A673 (cell line): ENCODE results near the gene GPR141. TPM values are rescaled to one million over a fixed set of nuclear protein-coding genes. Genes with fewer than 3 reads are reported as not detected.

Experiments used
- BruUV-seq: library from RNA; stranded (reverse); fragments of 400-500 nt; replicated peaks from 2 replicates; lab custom pipeline; 2021; lab: Mats Ljungman, UMichigan
- CTCF ChIA-PET: fragments of 300-600 bp; sonication (Branson Sonifier 250); formaldehyde crosslinking; loops from one replicate; lab custom pipeline; 2022; ENCODE audit warnings: antibody characterized with exemption; lab: Charles Lee
- POLR2A ChIA-PET: fragments of 300-600 bp; sonication (Branson Sonifier 250); formaldehyde crosslinking; loops from one replicate; lab custom pipeline; 2022; ENCODE audit warnings: antibody characterized with exemption; ENCODE audit not compliant: low non-redundant PET; lab: Charles Lee
- DNase-seq: peaks from one replicate; pipeline ENCODE4 v3.0.0-alpha.2; 2015; ENCODE audit warnings: low spot score
- H3K27ac ChIP-seq: fragments of 200-600 bp; sonication (generic); 2 replicates; pipeline ENCODE4 v1.5.1; 2016; ENCODE audit warnings: mixed run types, low read depth, mild to moderate bottlenecking, mixed read lengths, antibody characterized with exemption, low read length; ENCODE audit not compliant: poor library complexity, severe bottlenecking
- H3K27me3 ChIP-seq: fragments of 200-600 bp; sonication (generic); replicated peaks from 2 replicates; pipeline ENCODE4 v1.6.1; 2017; ENCODE audit warnings: mixed run types, low read depth, mild to moderate bottlenecking, mixed read lengths, antibody characterized with exemption, low read length; ENCODE audit not compliant: insufficient read depth, poor library complexity
- H3K36me3 ChIP-seq: fragments of 200-600 bp; sonication (generic); 2 replicates; pipeline ENCODE4 v1.6.1; 2016; ENCODE audit warnings: mixed run types, mild to moderate bottlenecking, mixed read lengths, antibody characterized with exemption, low read length; ENCODE audit not compliant: insufficient read depth, poor library complexity, severe bottlenecking
- H3K4me1 ChIP-seq: fragments of 200-600 bp; sonication (generic); 2 replicates; pipeline ENCODE4 v1.6.1; 2017; ENCODE audit warnings: mixed run types, mild to moderate bottlenecking, mixed read lengths, antibody characterized with exemption, low read length; ENCODE audit not compliant: insufficient read depth, poor library complexity, severe bottlenecking
- H3K4me3 ChIP-seq: fragments of 200-600 bp; sonication (generic); 2 replicates; pipeline ENCODE4 v1.5.1; 2016; ENCODE audit warnings: low read depth, mixed run types, mild to moderate bottlenecking, mixed read lengths, low read length; ENCODE audit not compliant: poor library complexity, severe bottlenecking
- H3K9me3 ChIP-seq: fragments of 200-600 bp; sonication (generic); 2 replicates; pipeline ENCODE4 v1.6.1; 2016; ENCODE audit warnings: mixed run types, low read depth, mild to moderate bottlenecking, mixed read lengths, antibody characterized with exemption, low read length; ENCODE audit not compliant: poor library complexity, severe bottlenecking
- CTCF ChIP-seq: fragments of 300-800, 200-600 bp; sonication (generic); conservative IDR thresholded peaks from 2 replicates; pipeline ENCODE4 v1.5.1; 2017; ENCODE audit warnings: low read depth, mild to moderate bottlenecking, antibody characterized with exemption, low read length, moderate library complexity, mixed read lengths
- EZH2 ChIP-seq: fragments of 200-600 bp; sonication (generic); IDR thresholded peaks from 2 replicates; pipeline ENCODE4 v1.6.1; 2017; ENCODE audit warnings: borderline replicate concordance, low read depth, mild to moderate bottlenecking, mixed read lengths, antibody characterized with exemption, low read length; ENCODE audit not compliant: poor library complexity, severe bottlenecking
- intact Hi-C: fragments of 100-400 bp; cut with micrococcal nuclease; formaldehyde crosslinking; loops from one replicate; pipeline ENCODE4 v1.10.0; 2022; ENCODE audit not compliant: unreplicated experiment
- total RNA-seq: library from RNA; stranded (reverse); gene quantifications from 2 replicates; pipeline ENCODE4 v1.2.3, GENCODE V29; 2021

The GPR141 gene
- total RNA-seq, 1 experiment from 2014 or later, result not detected

- TF ChIP-seq EZH2 (no peak), CTCF (no peak)
- intact Hi-C loops, result no loop called here
- H3K27me3 ChIP-seq, result no peaks in the 10 kb centered on the region
- CTCF ChIA-PET, result no interaction called here
- H3K4me1 ChIP-seq, result no peaks in the 10 kb centered on the region
- BruUV-seq, result no TSS peak
- POLR2A ChIA-PET, result no interaction called here
- H3K9me3 ChIP-seq, result no peaks in the 10 kb centered on the region
- no peak overlapping the region for H3K4me3 ChIP-seq
- H3K27ac ChIP-seq, result no peak overlapping the region
- DNase-seq, result no peak
- H3K36me3 ChIP-seq, result no peaks in the 10 kb centered on the region
Measured at GRCh38 chr7:37669818-37670217, 13.7 kb upstream of the GPR141 start.

GRCh38 chr7:37670436-37670835, 13.1 kb upstream of the GPR141 start:
- BruUV-seq, result no TSS peak
- intact Hi-C loops, result no loop called here
- no peaks in the 10 kb centered on the region for H3K4me1 ChIP-seq
- TF ChIP-seq EZH2, result no peak
- TF ChIP-seq CTCF, result no peak
- no peak overlapping the region for H3K27ac ChIP-seq
- H3K9me3 ChIP-seq, result no peaks in the 10 kb centered on the region
- H3K4me3 ChIP-seq, result no peak overlapping the region
- ChIA-PET CTCF (no interaction called here), POLR2A (no interaction called here)
- DNase-seq, result no peak
- H3K27me3 ChIP-seq, result no peaks in the 10 kb centered on the region
- no peaks in the 10 kb centered on the region for H3K36me3 ChIP-seq

- no peaks in the 10 kb centered on the region for H3K4me1 ChIP-seq
- CTCF ChIA-PET, result no interaction called here
- H3K36me3 ChIP-seq, result no peaks in the 10 kb centered on the region
- POLR2A ChIA-PET, result no interaction called here
- H3K27me3 ChIP-seq, result no peaks in the 10 kb centered on the region
- DNase-seq, result no peak
- H3K27ac ChIP-seq, result no peak overlapping the region
- intact Hi-C loops, result no loop called here
- H3K4me3 ChIP-seq, result no peak overlapping the region
- H3K9me3 ChIP-seq, result no peaks in the 10 kb centered on the region
- no TSS peak for BruUV-seq
- TF ChIP-seq EZH2 (no peak), CTCF (no peak)
Measured at GRCh38 chr7:37671876-37672275, 11.7 kb upstream of the GPR141 start.
